Prostate gland (tissue), 2 donors: Measurements from ENCODE around the gene UGT1A10.

Experiments used
- CTCF ChIP-seq, 4 experiments: fragments of 200-600 bp in 2 of 4; fragments of 450-650 bp in 2 of 4; sonication (generic) in 2 of 4; IDR thresholded peaks; 1 replicate in 3 of 4; 2 replicates in 1 of 4; pipeline ENCODE4 v1.5.1; 2016 to 2019; ENCODE audit warnings: antibody characterized with exemption in 4 of 4, mild to moderate bottlenecking in 2 of 4, moderate library complexity in 2 of 4
- POLR2A ChIP-seq: fragments of 450-650 bp; IDR thresholded peaks from one replicate; pipeline ENCODE4 v1.6.1; 2016; ENCODE audit warnings: antibody characterized with exemption, mild to moderate bottlenecking
- POLR2AphosphoS5 ChIP-seq: sonication (generic); formaldehyde crosslinking; IDR thresholded peaks from one replicate; pipeline ENCODE4 v1.6.1; 2017; ENCODE audit warnings: antibody characterized with exemption

DNA sequence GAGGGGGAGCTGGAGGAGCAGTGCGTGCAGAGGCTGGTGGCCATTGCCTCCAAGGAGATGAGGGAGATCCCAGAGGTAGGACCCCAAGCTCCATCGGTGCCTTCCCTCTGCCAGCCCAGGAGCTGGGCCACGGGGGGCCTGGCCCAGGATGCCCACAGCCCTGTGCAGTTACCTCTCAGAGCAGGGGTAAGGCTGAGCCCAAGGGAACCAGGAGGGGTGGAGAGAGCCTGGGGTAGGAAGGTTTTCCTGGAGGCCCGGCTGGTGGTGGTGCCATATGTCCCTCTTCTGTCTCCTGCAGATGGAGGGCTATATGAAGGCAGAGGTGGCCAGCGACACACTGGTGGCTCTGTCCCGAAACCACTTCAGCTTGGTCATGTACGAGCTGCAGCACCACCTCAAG, 153.3 kb downstream of the UGT1A10 start:
- TF ChIP-seq CTCF (IDR thresholded peaks at IDR 0.05) (no peak), POLR2A (no peak), POLR2AphosphoS5 (no peak)
